ENCODE results near the gene ITGB3BP. TPM values are rescaled to one million over a fixed set of nuclear protein-coding genes. Genes with fewer than 3 reads are reported as not detected.

Gene ITGB3BP
- total RNA-seq, 1 experiment from 2014 or later, result 50.2 TPM

DNA sequence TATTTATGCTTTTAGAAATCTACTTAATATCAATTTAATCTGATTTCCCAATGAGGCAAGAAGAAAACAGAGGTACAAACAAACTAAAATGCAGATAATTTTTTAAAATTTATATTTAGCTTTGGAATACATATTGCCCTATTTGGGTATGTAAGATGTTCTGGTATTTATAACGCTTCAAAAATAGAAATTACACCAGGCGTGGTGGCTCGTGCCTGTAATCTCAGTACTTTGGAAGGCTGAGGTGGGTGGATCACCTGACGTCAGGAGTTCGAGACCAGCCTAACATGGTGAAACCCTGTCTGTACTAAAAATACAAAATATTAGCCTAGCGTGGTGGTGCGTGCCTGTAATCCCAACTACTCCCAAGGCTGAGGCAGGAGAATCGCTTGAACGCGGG lies 13.3 kb downstream of the ITGB3BP start:
- CTCF ChIA-PET, result no interaction called here
- H3K4me3 Mint-ChIP-seq, result no peak overlapping the region
- H3K9me3 Mint-ChIP-seq, result peaks cover 20% of the 10 kb centered on the region
- TF ChIP-seq, protein P1, sequence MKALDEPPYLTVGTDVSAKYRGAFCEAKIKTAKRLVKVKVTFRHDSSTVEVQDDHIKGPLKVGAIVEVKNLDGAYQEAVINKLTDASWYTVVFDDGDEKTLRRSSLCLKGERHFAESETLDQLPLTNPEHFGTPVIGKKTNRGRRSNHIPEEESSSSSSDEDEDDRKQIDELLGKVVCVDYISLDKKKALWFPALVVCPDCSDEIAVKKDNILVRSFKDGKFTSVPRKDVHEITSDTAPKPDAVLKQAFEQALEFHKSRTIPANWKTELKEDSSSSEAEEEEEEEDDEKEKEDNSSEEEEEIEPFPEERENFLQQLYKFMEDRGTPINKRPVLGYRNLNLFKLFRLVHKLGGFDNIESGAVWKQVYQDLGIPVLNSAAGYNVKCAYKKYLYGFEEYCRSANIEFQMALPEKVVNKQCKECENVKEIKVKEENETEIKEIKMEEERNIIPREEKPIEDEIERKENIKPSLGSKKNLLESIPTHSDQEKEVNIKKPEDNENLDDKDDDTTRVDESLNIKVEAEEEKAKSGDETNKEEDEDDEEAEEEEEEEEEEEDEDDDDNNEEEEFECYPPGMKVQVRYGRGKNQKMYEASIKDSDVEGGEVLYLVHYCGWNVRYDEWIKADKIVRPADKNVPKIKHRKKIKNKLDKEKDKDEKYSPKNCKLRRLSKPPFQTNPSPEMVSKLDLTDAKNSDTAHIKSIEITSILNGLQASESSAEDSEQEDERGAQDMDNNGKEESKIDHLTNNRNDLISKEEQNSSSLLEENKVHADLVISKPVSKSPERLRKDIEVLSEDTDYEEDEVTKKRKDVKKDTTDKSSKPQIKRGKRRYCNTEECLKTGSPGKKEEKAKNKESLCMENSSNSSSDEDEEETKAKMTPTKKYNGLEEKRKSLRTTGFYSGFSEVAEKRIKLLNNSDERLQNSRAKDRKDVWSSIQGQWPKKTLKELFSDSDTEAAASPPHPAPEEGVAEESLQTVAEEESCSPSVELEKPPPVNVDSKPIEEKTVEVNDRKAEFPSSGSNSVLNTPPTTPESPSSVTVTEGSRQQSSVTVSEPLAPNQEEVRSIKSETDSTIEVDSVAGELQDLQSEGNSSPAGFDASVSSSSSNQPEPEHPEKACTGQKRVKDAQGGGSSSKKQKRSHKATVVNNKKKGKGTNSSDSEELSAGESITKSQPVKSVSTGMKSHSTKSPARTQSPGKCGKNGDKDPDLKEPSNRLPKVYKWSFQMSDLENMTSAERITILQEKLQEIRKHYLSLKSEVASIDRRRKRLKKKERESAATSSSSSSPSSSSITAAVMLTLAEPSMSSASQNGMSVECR (CRISPR knock-in tag; IDR thresholded peaks at IDR 0.05; ENCODE audit: borderline replicate concordance), result no peak
- TF ChIP-seq FOXP1 (CRISPR knock-in tag; IDR thresholded peaks at IDR 0.05; ENCODE audit: borderline replicate concordance), result no peak
- TF ChIP-seq, protein P2, sequence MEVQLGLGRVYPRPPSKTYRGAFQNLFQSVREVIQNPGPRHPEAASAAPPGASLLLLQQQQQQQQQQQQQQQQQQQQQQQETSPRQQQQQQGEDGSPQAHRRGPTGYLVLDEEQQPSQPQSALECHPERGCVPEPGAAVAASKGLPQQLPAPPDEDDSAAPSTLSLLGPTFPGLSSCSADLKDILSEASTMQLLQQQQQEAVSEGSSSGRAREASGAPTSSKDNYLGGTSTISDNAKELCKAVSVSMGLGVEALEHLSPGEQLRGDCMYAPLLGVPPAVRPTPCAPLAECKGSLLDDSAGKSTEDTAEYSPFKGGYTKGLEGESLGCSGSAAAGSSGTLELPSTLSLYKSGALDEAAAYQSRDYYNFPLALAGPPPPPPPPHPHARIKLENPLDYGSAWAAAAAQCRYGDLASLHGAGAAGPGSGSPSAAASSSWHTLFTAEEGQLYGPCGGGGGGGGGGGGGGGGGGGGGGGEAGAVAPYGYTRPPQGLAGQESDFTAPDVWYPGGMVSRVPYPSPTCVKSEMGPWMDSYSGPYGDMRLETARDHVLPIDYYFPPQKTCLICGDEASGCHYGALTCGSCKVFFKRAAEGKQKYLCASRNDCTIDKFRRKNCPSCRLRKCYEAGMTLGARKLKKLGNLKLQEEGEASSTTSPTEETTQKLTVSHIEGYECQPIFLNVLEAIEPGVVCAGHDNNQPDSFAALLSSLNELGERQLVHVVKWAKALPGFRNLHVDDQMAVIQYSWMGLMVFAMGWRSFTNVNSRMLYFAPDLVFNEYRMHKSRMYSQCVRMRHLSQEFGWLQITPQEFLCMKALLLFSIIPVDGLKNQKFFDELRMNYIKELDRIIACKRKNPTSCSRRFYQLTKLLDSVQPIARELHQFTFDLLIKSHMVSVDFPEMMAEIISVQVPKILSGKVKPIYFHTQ (CRISPR knock-in tag; IDR thresholded peaks at IDR 0.05), result no peak
- POLR2A ChIA-PET, result no interaction called here
- no peak for ATAC-seq
- H3K27ac Mint-ChIP-seq, result no peak overlapping the region
- peaks cover 41% of the 10 kb centered on the region for H3K36me3 Mint-ChIP-seq
- DNase-seq (ENCODE audit: low spot score), result no peak
- H3K27me3 Mint-ChIP-seq (ENCODE audit: low read depth), result no peaks in the 10 kb centered on the region
- no peaks in the 10 kb centered on the region for H3K4me1 Mint-ChIP-seq

DNA sequence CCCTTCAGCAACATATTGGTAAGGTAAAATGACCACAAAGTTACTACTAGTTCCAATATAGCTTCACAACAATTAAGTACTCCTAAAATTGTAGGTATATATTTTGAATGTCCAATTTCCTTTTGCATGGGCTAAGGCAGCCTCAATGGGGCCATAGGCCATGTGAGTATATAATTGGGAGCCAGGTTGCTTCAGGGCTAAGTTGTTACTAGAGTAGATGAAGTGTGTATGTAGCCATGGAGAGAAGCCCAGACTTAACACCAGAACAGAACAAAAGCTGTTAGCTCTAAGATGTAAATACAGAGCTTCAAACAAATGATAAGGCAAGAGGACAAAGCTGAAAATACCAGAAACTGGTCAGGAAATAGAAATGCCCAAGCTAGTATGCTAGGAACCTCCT lies 16.2 kb downstream of the ITGB3BP start:
- no peak for ATAC-seq
- peaks cover 35% of the 10 kb centered on the region for H3K36me3 Mint-ChIP-seq
- DNase-seq (ENCODE audit: low spot score), result no peak
- H3K4me1 Mint-ChIP-seq, result no peaks in the 10 kb centered on the region
- H3K4me3 Mint-ChIP-seq, result no peak overlapping the region
- H3K9me3 Mint-ChIP-seq, result peaks cover 5% of the 10 kb centered on the region
- TF ChIP-seq, protein P3, sequence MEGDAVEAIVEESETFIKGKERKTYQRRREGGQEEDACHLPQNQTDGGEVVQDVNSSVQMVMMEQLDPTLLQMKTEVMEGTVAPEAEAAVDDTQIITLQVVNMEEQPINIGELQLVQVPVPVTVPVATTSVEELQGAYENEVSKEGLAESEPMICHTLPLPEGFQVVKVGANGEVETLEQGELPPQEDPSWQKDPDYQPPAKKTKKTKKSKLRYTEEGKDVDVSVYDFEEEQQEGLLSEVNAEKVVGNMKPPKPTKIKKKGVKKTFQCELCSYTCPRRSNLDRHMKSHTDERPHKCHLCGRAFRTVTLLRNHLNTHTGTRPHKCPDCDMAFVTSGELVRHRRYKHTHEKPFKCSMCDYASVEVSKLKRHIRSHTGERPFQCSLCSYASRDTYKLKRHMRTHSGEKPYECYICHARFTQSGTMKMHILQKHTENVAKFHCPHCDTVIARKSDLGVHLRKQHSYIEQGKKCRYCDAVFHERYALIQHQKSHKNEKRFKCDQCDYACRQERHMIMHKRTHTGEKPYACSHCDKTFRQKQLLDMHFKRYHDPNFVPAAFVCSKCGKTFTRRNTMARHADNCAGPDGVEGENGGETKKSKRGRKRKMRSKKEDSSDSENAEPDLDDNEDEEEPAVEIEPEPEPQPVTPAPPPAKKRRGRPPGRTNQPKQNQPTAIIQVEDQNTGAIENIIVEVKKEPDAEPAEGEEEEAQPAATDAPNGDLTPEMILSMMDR (IDR thresholded peaks at IDR 0.05), result no peak
- TF ChIP-seq, protein P4, sequence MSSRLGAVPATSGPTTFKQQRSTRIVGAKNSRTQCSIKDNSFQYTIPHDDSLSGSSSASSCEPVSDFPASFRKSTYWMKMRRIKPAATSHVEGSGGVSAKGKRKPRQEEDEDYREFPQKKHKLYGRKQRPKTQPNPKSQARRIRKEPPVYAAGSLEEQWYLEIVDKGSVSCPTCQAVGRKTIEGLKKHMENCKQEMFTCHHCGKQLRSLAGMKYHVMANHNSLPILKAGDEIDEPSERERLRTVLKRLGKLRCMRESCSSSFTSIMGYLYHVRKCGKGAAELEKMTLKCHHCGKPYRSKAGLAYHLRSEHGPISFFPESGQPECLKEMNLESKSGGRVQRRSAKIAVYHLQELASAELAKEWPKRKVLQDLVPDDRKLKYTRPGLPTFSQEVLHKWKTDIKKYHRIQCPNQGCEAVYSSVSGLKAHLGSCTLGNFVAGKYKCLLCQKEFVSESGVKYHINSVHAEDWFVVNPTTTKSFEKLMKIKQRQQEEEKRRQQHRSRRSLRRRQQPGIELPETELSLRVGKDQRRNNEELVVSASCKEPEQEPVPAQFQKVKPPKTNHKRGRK (CRISPR knock-in tag; IDR thresholded peaks at IDR 0.05; ENCODE audit: borderline replicate concordance), result no peak
- TF ChIP-seq ESRRA (CRISPR knock-in tag; IDR thresholded peaks at IDR 0.05; ENCODE audit: borderline replicate concordance), result no peak
- TF ChIP-seq ZNF671 (CRISPR knock-in tag; IDR thresholded peaks at IDR 0.05), result no peak
- no peak overlapping the region for H3K27ac Mint-ChIP-seq
- ChIA-PET CTCF (no interaction called here), POLR2A (interaction anchor here (0.6 kb wide), 1 partner anchor 323 kb away, joined by 3 read pairs; no protein-coding TSS in a partner anchor)
- no peaks in the 10 kb centered on the region for H3K27me3 Mint-ChIP-seq (ENCODE audit: low read depth)

DNA sequence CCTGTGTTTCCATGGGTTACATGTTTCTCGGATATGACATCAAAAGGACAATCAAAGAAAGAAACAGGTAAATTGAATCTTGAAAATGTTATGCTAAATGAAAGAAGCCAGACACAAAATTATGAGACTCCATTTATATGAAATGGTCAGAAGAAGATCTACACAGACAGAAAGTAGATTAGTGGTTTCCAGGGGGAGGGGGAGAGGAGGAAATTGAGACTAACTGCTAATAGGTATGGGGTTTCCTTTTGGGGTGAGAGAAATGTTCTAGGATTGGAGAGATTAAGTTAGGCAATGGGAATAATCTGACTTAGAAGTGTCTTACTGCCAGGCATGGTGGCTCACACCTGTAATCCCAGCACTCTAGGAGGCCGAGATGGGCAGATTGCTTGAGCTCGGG lies 21.8 kb downstream of the ITGB3BP start:
- DNase-seq (ENCODE audit: low spot score), result no peak
- H3K27me3 Mint-ChIP-seq (ENCODE audit: low read depth), result no peaks in the 10 kb centered on the region
- no peak for ATAC-seq
- no peak overlapping the region for H3K4me3 Mint-ChIP-seq
- ChIA-PET CTCF (no interaction called here), POLR2A (no interaction called here)
- H3K36me3 Mint-ChIP-seq, result peaks cover 21% of the 10 kb centered on the region
- H3K27ac Mint-ChIP-seq, result no peak overlapping the region
- H3K9me3 Mint-ChIP-seq, result peaks cover 5% of the 10 kb centered on the region
- no peaks in the 10 kb centered on the region for H3K4me1 Mint-ChIP-seq
- TF ChIP-seq ZNF219 (CRISPR knock-in tag; IDR thresholded peaks at IDR 0.05; ENCODE audit: borderline replicate concordance) (no peak), ZNF416 (CRISPR knock-in tag; IDR thresholded peaks at IDR 0.05) (no peak), NR2C2 (CRISPR knock-in tag; IDR thresholded peaks at IDR 0.05) (no peak), ATF1 (CRISPR knock-in tag; IDR thresholded peaks at IDR 0.05) (no peak), JAZF1 (CRISPR knock-in tag; IDR thresholded peaks at IDR 0.05) (no peak), SOX15 (CRISPR knock-in tag; IDR thresholded peaks at IDR 0.05) (no peak), FOXK1 (CRISPR knock-in tag; IDR thresholded peaks at IDR 0.05) (no peak), GABPB1 (CRISPR knock-in tag; IDR thresholded peaks at IDR 0.05) (no peak)
- TF ChIP-seq, protein P5, sequence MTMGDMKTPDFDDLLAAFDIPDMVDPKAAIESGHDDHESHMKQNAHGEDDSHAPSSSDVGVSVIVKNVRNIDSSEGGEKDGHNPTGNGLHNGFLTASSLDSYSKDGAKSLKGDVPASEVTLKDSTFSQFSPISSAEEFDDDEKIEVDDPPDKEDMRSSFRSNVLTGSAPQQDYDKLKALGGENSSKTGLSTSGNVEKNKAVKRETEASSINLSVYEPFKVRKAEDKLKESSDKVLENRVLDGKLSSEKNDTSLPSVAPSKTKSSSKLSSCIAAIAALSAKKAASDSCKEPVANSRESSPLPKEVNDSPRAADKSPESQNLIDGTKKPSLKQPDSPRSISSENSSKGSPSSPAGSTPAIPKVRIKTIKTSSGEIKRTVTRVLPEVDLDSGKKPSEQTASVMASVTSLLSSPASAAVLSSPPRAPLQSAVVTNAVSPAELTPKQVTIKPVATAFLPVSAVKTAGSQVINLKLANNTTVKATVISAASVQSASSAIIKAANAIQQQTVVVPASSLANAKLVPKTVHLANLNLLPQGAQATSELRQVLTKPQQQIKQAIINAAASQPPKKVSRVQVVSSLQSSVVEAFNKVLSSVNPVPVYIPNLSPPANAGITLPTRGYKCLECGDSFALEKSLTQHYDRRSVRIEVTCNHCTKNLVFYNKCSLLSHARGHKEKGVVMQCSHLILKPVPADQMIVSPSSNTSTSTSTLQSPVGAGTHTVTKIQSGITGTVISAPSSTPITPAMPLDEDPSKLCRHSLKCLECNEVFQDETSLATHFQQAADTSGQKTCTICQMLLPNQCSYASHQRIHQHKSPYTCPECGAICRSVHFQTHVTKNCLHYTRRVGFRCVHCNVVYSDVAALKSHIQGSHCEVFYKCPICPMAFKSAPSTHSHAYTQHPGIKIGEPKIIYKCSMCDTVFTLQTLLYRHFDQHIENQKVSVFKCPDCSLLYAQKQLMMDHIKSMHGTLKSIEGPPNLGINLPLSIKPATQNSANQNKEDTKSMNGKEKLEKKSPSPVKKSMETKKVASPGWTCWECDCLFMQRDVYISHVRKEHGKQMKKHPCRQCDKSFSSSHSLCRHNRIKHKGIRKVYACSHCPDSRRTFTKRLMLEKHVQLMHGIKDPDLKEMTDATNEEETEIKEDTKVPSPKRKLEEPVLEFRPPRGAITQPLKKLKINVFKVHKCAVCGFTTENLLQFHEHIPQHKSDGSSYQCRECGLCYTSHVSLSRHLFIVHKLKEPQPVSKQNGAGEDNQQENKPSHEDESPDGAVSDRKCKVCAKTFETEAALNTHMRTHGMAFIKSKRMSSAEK (CRISPR knock-in tag; IDR thresholded peaks at IDR 0.05; ENCODE audit: borderline replicate concordance), result no peak
